HG02588 (cell line): ENCODE results near the gene CEP131.

Source experiments
- ATAC-seq: cut with Tn5 transposase; IDR thresholded peaks from one replicate; pipeline ENCODE4 v1.9.1; 2021; ENCODE audit warnings: mild to moderate bottlenecking, moderate library complexity; ENCODE audit not compliant: unreplicated experiment

Gene CEP131

GRCh38 chr17:81251709-81252301 is 29.0 kb upstream of the CEP131 start:
- ATAC-seq, result no peak

GRCh38 chr17:81251094-81251708 is 28.4 kb upstream of the CEP131 start:
- no peak for ATAC-seq

DNA sequence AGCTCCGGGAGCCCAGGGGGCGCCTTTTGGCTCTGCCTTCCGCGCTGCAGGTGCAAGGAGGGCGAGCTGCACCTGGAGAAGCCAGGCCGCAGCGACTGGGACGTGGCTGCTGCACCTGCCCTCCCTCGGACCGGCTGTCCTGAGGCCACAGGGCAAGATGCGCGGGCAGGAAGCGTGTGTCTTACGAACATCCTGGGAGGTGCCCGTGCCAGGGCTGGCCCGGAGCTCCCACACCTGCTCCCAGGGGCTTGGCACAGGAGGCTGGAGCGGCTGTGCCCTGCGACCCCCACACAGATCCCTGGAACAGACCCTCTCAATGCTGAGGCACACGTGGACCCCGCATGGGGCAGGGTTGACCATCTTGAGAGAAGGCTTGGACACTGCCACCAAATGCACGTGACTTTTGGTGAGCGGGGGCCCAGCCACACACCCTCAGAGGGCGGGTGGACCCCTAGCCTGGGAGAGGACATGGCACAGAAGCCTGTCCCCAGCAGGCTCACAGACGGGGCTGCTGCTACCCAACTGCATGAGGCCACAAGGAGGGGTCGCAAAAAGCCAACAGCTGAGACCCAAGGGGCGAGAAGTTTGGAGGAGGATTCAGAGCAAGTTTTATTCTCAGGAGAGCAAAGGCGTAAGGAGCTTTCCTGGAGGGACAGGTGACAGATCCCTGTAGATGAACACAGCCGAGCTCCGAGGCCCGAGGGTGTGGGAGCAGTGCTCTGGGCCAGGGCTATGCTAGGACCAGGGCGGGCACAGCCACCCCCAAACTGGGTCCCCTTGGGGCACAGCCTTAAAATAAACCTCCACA is 27.7 kb upstream of the CEP131 start:
- ATAC-seq, result no peak

DNA sequence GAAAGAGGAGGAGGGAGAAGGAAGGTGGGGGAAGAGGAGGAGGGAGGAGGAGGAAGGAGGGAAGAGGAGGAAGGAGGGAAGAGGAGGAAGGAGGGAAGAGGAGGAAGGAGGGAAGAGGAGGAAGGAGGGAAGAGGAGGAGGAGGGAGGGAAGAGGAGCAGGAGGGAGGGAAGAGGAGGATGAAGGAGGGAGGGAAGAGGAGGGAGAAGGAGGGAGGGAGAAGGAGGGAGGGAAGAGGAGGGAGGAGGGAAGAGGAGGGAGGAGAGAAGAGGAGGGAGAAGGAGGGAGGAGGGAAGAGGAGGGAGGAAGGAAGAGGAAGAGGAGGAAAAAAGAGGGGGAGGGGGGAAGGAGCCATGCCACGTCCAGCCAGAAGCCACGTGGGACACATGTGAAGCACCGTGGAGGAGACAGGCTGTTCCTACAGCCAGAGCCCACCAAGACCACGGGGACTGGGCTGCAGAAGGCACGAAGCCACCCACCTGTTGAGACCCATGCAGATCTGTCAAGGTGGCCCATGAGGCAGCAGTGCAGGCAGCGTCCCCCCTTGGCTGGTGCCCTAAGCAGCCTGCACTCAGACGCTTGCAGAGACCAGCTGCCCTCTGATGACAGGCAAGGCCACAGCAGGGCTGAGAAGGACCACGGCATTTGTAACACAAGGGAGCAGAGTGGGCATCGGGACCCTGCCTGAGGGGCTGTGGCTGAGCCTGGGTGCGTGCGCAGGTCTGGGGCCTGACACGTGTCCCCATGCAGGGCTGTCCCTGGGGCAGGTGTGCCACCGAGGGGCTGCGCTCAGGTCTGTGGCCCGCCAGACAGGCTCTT is 26.7 kb upstream of the CEP131 start:
- no peak for ATAC-seq

- ATAC-seq, result no peak
These were observed 25.9 kb upstream of the CEP131 start for GRCh38 chr17:81248649-81249048.

- no peak for ATAC-seq
These were observed 24.7 kb upstream of the CEP131 start for GRCh38 chr17:81247339-81247990.

DNA sequence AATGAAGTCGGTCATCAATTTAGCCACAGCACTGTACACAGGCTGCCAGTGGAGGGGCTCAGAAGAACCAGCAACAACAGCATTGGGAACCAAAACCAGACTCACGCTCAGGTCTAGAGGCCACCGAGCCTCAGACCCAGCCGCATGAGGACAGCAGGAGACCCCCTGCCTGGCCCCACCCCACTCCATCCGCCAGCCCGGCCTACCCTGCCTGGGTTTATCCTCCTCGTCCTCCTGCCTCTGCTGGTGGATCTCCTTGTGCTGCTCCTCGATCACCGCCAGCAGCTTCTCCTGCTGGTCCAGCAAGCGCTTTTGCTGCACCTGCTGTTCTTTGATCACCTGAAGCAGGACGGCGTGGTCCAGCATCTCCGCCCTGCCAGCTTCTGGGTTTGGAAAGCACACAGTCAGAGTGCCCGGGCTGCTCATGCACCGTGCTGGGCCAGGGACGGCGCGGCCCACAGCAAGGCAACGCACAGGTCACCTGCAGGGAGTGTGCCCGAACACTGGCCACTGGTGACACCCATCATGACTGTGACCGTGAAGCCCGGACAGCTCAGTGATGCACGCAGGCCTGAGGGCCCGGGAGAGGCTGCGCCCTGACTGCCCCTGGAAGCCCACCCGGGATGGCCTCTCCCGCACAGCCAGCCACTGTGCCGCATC is 24.0 kb upstream of the CEP131 start:
- no peak for ATAC-seq

DNA sequence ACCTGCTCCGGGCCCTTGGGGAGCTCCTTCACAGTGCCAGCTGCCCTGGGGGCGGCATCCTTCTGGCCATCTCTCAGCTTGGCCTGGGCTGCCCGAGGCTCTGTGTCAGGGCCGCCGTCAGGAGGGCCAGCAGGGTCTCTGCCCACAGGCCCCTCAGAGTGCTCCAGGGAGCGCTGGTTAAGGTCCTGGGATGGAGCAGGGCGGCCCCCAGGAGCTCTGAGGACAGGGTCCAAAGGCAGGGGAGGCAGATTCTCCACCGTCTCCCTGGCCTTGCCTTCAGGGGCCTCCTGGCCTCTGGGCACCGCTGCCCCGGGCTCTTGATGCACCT is 23.5 kb upstream of the CEP131 start:
- ATAC-seq, result no peak

DNA sequence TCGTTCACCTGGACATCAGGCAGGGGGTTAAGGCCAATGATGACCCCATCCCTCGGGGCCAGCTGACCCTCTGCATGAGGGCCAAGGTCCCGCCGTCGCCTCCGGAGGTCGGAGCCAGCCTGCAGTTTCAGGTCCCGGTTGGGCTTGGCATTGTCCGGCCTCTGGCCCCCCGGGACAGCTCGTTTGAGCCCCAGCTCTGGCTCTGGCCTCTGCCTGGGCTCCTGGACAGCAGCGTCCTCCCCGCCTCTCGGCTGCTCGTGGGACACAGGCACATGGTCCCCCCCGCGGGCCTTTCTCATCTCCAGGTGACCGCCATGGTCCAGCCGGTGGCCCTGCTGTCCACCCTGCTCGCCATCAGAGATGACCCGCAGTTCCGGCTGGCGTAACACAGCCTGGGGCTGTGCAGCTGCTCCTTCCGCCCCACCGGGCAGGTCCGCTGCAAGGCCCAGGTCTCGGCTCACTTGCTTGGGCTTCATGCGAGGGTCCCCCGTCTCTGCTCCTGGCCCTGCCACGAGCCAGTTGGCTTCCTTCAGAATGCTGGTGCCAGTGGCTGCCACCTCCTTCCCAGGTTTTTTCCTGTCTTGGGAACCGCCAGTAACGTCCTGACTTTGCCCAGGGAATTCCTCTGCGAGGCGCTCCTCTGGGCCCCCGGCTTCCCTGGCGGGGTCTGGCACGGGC is 23.0 kb upstream of the CEP131 start:
- no peak for ATAC-seq

DNA sequence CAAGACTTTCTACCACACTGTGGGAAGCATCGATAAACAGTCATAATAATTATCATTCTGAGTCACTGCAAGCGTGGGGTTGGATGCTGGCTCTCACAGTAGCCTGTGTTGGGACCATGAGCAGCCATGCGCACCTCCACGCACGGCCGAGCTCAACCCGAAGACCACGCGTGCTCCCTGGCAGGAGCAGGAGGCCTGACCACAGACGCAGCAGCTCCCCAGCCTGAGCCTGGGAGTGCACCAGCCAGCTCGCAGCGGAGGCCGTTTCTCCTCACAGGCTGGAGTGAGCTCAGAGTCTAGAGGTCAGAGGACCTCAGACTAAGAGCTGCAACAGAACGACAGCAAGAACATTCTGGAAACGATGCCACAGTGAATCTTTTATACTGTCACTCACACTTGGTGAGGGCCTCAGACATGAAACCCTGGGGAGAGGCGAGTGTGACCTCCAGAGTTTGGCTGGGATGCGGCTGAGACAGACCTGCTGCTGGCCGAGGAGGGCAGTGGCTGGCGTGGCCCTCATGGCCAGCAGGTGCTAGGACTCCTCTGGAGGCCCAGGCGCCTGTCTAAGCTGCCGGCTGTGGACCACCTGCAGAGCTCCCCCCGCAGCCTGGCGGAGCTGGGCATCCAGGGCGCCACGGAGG is 22.4 kb upstream of the CEP131 start:
- no peak for ATAC-seq

DNA sequence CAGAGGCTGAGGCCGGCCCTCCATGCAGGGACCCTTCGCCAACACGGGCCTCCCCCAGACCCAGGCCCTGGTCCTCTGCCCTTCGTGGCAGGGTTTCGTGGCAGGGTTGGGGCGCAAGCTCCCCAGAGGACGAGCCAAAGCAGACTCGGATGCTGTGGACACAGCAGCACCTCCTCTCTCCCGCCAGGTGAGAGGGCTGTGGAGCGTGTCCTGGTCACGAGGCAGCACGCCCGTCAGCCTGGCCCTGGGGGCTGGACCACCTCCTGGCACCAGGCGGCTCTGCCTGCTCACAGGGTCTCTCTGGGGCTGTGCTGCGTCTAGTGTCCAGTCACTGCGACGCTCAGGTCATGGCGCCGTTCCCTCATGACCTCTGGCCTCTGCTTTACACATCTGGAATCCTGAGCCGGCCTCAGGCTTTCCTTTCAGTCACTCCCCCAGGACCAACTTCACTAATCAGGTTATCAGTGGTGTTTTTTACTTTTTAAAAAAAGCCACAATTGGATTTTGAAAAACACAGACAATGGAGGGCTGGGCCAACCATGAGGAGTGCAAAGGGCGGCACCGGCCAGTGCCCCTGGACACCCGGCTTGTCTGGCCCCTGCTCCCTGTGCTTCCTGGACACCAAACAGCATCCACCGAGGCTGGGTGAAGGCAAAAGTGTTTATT is 21.7 kb upstream of the CEP131 start:
- ATAC-seq, result no peak

GRCh38 chr17:81243333-81243664 is 20.5 kb upstream of the CEP131 start:
- ATAC-seq, result no peak

DNA sequence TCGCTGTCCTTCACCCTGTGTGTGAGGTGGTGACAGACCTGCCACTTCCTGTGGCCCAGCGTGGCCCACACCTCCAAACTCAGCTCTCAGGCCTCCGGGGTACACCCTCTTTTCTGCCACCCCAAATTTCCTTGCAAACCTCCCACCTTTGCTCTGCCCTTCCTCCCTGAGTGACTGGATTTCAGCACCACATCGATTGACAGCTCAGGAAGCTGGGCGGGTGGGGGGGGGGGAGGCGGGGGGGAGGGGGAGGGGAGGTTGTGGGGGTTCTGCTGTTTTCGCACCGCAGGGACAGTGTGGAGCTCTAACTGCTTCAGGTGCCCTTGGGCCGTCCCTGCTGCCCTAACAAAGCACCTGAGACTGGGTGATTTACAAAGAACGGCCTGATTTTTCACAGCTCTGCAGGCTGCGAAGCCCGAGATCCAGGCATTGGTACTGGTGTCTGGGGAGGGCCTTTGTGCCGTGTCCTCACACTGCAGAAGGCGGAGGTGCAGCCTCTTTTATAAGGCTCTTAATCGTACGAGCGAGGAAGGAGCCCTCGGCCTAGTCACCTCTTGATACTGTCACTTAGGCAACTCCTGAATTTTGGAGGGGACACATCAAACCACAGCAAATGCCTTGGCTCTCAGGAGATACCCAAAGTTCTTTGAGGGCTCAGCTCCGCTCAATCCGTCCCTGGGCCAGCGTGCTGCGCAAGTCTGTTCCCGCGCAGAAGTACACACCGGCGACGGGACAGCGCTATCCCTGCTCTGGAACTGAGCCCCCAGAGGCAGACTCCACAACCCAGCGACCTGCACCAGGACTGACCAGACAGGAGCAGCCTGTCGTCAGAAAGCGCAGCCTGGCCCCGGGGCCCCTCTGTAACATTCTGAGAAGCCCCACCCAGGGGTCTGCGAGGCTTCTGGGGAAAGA is 19.9 kb upstream of the CEP131 start:
- no peak for ATAC-seq

GRCh38 chr17:81241648-81242420 is 19.1 kb upstream of the CEP131 start:
- no peak for ATAC-seq

DNA sequence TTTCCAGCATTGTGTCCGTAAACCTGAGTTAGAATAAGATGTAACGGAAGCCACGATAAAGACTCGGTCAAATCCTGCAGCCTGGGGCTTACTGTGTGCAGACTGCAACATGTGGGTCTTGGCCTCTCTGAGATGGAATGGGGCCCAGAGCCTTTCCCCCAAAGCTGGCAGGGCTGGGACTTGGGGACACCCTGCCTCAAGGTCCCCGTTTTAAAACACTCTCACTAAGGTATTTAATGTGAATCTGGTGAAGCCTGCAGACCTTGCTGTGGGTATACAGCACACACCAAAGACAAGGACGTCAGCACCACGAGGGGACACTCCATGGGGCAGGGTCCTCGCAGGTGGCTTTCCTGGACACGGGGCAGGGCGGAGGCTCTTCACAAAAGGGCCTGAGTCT is 18.4 kb upstream of the CEP131 start:
- no peak for ATAC-seq

GRCh38 chr17:81240761-81241160 is 18.0 kb upstream of the CEP131 start:
- no peak for ATAC-seq
